ENCODE data around the gene NKD1. TPM values are rescaled to one million over a fixed set of nuclear protein-coding genes. Genes with fewer than 3 reads are reported as not detected.

Gene NKD1
- total and polyA plus RNA-seq, 8 donors: 12.5 to 46.9 (median 37.9) TPM

DNA sequence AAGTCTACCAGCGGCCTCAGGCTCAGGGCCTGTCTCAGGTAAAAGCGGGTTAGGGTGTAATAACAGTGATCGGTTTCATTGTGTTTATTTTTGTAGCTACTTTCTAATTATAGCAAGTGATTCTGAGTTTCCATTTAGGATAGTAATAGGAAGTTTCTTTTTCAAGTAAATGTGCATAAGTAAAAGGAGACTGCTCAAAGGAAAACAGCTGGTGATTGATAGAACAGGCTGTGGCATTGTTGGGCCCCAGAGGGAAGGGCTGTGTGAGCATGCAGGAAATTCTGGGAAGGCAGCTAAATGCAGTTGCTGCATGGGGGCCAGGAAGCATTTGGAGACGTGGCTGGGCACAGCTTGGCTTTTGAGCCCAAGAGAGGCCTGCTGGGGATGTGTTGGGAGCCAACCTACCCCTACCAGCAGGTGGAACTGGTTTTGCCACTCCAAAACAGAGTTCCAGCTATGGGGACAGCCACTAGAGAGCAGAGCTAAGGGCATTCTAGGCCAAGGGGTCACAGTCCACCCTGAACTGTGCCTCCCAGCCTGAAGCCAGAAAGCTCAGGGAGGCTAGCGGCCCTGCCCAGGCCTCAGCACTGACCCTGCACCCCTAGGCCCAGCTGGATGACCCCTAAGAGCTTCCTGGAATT is 120.3 kb downstream of the NKD1 start:
- peaks cover 5 to 47% of the 10 kb centered on the region in 2 donors for H3K4me1 ChIP-seq
- H3K4me3 ChIP-seq: no peak overlapping the region
- peak overlapping the region in 1 of 2 donors; percentile 20 for H3K27ac ChIP-seq
- ATAC-seq (peak; percentile 76), DNase-seq (peak in 1 of 4 donors; percentile 70)
- H3K27me3 ChIP-seq: peaks cover 0 to 5% of the 10 kb centered on the region in 2 donors
- H3K9me3 ChIP-seq: peaks cover 0 to 19% of the 10 kb centered on the region in 2 donors
- intact Hi-C loops (cut with DNase I): no loop called here
- TF ChIP-seq, protein P1, sequence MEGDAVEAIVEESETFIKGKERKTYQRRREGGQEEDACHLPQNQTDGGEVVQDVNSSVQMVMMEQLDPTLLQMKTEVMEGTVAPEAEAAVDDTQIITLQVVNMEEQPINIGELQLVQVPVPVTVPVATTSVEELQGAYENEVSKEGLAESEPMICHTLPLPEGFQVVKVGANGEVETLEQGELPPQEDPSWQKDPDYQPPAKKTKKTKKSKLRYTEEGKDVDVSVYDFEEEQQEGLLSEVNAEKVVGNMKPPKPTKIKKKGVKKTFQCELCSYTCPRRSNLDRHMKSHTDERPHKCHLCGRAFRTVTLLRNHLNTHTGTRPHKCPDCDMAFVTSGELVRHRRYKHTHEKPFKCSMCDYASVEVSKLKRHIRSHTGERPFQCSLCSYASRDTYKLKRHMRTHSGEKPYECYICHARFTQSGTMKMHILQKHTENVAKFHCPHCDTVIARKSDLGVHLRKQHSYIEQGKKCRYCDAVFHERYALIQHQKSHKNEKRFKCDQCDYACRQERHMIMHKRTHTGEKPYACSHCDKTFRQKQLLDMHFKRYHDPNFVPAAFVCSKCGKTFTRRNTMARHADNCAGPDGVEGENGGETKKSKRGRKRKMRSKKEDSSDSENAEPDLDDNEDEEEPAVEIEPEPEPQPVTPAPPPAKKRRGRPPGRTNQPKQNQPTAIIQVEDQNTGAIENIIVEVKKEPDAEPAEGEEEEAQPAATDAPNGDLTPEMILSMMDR (IDR thresholded peaks at IDR 0.05): no peak
- H3K36me3 ChIP-seq: peaks cover 0 to 28% of the 10 kb centered on the region in 2 donors

- Histone ChIP-seq H3K4me1 (peaks cover 5 to 41% of the 10 kb centered on the region in 2 donors), H3K27ac (no peak overlapping the region), H3K27me3 (peaks cover 0 to 10% of the 10 kb centered on the region in 2 donors), H3K9me3 (peaks cover 0 to 24% of the 10 kb centered on the region in 2 donors), H3K4me3 (no peak overlapping the region), H3K36me3 (peaks cover 0 to 40% of the 10 kb centered on the region in 2 donors)
- DNase-seq (no peak), ATAC-seq (no peak)
- intact Hi-C loops (cut with DNase I): loop anchor here in 1 of 2 donors (10.0 kb wide), 1 partner anchor 135 kb away; no protein-coding TSS in a partner anchor
- TF ChIP-seq, protein P1 (IDR thresholded peaks at IDR 0.05): no peak
Observed at GRCh38 chr16:50669741-50670140, 121.5 kb downstream of the NKD1 start.

DNA sequence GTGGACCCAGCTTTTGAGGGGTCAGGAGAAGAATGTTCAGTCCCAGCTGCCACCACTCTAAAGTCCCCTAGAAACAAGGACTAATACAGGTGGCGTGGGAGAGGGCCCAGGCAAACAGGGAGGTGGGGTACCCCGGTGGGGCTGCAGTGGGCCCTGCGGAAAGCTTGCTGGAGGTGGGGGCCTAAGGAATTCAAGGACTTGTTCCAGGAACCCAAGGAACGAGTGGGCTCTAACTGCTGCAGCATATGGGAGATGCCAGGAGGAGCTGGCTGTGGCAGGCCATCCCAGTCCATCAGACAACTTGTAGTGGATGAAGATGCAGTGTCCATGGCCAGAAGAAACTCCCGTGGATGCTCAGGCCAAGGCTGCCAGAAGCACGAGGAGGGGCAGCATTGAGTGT is 122.3 kb downstream of the NKD1 start:
- no peak for ATAC-seq
- intact Hi-C loops (cut with DNase I): loop anchor here in 1 of 2 donors (10.0 kb wide), 1 partner anchor 134 kb away; no protein-coding TSS in a partner anchor
- DNase-seq: no peak
- H3K36me3 ChIP-seq: peaks cover 0 to 48% of the 10 kb centered on the region in 2 donors
- peaks cover 0 to 24% of the 10 kb centered on the region in 2 donors for H3K9me3 ChIP-seq
- H3K4me1 ChIP-seq: peaks cover 5 to 42% of the 10 kb centered on the region in 2 donors
- H3K27ac ChIP-seq: no peak overlapping the region
- no peak overlapping the region for H3K4me3 ChIP-seq
- TF ChIP-seq, protein P1 (IDR thresholded peaks at IDR 0.05): no peak
- H3K27me3 ChIP-seq: peaks cover 0 to 10% of the 10 kb centered on the region in 2 donors

- Histone ChIP-seq H3K9me3 (peaks cover 0 to 24% of the 10 kb centered on the region in 2 donors), H3K27ac (no peak overlapping the region), H3K36me3 (peaks cover 0 to 57% of the 10 kb centered on the region in 2 donors), H3K4me1 (peaks cover 5 to 42% of the 10 kb centered on the region in 2 donors), H3K4me3 (no peak overlapping the region), H3K27me3 (peaks cover 0 to 10% of the 10 kb centered on the region in 2 donors)
- DNase-seq (no peak), ATAC-seq (no peak)
- TF ChIP-seq, protein P1 (IDR thresholded peaks at IDR 0.05): peak; percentile 29 to 71
- intact Hi-C loops (cut with DNase I): loop anchor here in 1 of 2 donors (10.0 kb wide), 1 partner anchor 133 kb away; no protein-coding TSS in a partner anchor
Observed at GRCh38 chr16:50671644-50672260, 123.6 kb downstream of the NKD1 start.
